Osteocyte (in vitro differentiated cells): ENCODE data around the gene STIM2. TPM values are rescaled to one million over a fixed set of nuclear protein-coding genes. Genes with fewer than 3 reads are reported as not detected.

Experiments
- DNase-seq: peaks from one replicate; pipeline ENCODE4 v3.0.0; 2021; ENCODE audit warnings: mixed read lengths; ENCODE audit not compliant: unreplicated experiment; ENCODE audit errors: extremely low spot score
- H3K27ac Mint-ChIP-seq: one replicate; pipeline ENCODE4 v1.8.0; 2021; ENCODE audit warnings: mild to moderate bottlenecking, mixed read lengths; ENCODE audit not compliant: unreplicated experiment
- H3K27me3 Mint-ChIP-seq: one replicate; pipeline ENCODE4 v1.8.0; 2021; ENCODE audit warnings: mixed read lengths; ENCODE audit not compliant: unreplicated experiment
- H3K36me3 Mint-ChIP-seq: one replicate; pipeline ENCODE4 v1.8.0; 2021; ENCODE audit warnings: mixed read lengths; ENCODE audit not compliant: unreplicated experiment
- H3K4me1 Mint-ChIP-seq: one replicate; pipeline ENCODE4 v1.8.0; 2021; ENCODE audit warnings: mixed read lengths; ENCODE audit not compliant: unreplicated experiment
- H3K4me3 Mint-ChIP-seq: one replicate; pipeline ENCODE4 v1.8.0; 2021; ENCODE audit warnings: mild to moderate bottlenecking, moderate library complexity, mixed read lengths; ENCODE audit not compliant: unreplicated experiment
- H3K9me3 Mint-ChIP-seq: one replicate; pipeline ENCODE4 v1.8.0; 2021; ENCODE audit warnings: mixed read lengths; ENCODE audit not compliant: unreplicated experiment
- total RNA-seq: library from RNA; stranded (reverse); gene quantifications from 2 replicates; pipeline ENCODE4 v1.2.1, GENCODE V29; 2021
- TF ChIP-seq, protein P1 (sequence below): fragments of 200-600 bp; sonication (generic); IDR thresholded peaks from 2 replicates; pipeline ENCODE4 v1.5.0; 2021; ENCODE audit warnings: antibody characterized with exemption, mild to moderate bottlenecking, moderate library complexity

STIM2 gene
- total RNA-seq, 1 donor from 2014 or later: 14.1 TPM

- H3K27ac Mint-ChIP-seq: peak overlapping the region; percentile 89
- no peaks in the 10 kb centered on the region for H3K27me3 Mint-ChIP-seq
- peak; percentile 92 for DNase-seq
Observed at GRCh38 chr4:26860922-26861433, 337 bp downstream of the STIM2 start.

DNA sequence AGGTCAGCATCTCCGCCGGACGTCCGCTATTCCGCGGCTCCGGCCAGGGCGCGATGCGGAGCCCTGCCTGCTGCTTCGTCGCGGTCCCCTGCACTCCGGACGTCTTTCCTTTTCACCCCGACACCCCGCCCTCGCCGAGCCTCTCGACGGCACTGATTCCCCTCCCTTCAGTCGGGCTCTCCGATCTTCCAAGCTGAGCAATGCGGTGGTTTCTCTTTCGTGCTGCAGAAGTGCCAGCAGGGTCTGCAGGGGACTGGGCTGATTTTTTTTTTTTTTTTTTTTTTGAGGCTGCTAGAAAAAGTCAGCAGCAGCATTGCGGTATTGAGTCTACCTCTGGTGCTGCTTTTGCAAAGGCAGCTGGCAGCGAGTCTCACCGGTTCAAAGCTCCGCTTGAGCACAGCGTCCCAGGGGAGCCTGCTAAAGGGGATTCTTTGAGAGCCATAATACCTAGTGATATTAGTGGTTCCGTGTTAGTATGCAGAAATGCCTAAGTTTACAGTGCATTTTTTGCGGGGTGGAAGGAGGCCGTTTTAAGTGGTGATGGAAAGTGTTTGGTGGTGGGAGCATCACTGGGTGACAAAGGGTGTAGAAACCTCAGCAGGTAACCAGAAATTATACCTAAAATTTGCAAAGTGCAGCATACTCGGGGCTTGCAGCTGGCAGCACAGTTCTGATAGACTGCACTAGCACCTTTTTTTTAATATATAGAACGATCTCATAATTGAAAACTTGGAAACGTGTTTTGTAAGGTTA lies 969 bp downstream of the STIM2 start:
- TF ChIP-seq, protein P1, sequence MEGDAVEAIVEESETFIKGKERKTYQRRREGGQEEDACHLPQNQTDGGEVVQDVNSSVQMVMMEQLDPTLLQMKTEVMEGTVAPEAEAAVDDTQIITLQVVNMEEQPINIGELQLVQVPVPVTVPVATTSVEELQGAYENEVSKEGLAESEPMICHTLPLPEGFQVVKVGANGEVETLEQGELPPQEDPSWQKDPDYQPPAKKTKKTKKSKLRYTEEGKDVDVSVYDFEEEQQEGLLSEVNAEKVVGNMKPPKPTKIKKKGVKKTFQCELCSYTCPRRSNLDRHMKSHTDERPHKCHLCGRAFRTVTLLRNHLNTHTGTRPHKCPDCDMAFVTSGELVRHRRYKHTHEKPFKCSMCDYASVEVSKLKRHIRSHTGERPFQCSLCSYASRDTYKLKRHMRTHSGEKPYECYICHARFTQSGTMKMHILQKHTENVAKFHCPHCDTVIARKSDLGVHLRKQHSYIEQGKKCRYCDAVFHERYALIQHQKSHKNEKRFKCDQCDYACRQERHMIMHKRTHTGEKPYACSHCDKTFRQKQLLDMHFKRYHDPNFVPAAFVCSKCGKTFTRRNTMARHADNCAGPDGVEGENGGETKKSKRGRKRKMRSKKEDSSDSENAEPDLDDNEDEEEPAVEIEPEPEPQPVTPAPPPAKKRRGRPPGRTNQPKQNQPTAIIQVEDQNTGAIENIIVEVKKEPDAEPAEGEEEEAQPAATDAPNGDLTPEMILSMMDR: no peak
- Mint-ChIP-seq H3K36me3 (no peaks in the 10 kb centered on the region), H3K4me1 (peaks cover 38% of the 10 kb centered on the region), H3K27me3 (no peaks in the 10 kb centered on the region), H3K27ac (peak overlapping the region; percentile 89), H3K9me3 (no peaks in the 10 kb centered on the region), H3K4me3 (peak overlapping the region; percentile 96)
- peak; percentile 86 for DNase-seq

More at GRCh38 chr4:26860922-26861433, 337 bp downstream of the STIM2 start:
- no peaks in the 10 kb centered on the region for H3K9me3 Mint-ChIP-seq
- TF ChIP-seq, protein P1: no peak
- H3K4me1 Mint-ChIP-seq: peaks cover 38% of the 10 kb centered on the region
- peak overlapping the region; percentile 96 for H3K4me3 Mint-ChIP-seq
- H3K36me3 Mint-ChIP-seq: no peaks in the 10 kb centered on the region

DNA sequence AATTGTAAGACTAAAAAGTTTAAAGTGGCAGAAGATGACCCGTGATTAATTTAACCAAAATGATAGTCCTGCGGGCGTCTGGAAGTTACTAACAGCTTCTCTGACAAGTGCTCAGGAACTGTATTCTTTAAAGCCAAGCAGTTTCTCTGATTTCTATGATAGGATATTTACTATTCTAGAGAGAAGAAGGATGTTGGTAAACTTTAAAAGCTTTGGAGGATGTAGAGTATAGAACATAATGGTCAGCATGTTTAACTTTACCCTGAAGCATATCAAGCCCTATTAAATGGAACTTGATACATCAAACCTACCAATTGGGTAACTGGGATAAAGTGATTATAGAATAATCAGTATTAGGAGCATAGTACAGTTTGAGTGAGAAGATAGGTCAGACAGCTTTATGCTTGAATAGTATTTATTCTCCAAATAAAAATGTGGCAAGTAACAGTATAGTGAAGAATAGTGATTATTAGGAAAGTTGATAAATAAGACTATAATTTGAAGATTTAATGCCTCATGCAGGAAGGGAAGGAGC lies 1.8 kb downstream of the STIM2 start:
- peak overlapping the region; percentile 89 for H3K27ac Mint-ChIP-seq

DNA sequence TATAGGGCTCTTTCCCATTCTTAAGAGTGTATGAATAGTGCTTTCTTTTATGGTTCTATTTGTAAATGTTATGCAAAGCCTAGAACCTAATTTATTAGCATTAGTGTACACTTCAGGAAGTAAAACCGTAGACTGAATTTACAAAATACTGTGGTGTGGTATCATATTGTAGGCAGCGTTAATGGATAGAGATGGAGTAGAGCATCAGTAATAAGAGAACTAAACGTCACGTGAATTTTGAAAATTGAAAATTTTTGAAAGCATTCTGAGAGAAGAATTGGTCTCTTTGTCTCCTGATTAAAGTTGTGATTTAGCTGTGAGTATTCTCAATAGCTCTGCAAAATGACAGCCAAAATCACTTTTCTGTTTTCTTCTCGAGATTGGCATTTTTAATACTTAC lies 2.9 kb downstream of the STIM2 start:
- Mint-ChIP-seq H3K4me1 (peaks cover 34% of the 10 kb centered on the region), H3K27me3 (no peaks in the 10 kb centered on the region), H3K27ac (no peak overlapping the region), H3K9me3 (no peaks in the 10 kb centered on the region), H3K36me3 (no peaks in the 10 kb centered on the region), H3K4me3 (no peak overlapping the region)
- TF ChIP-seq, protein P1: no peak
- DNase-seq: no peak

More for the DNA sequence above, 1.8 kb downstream of the STIM2 start:
- DNase-seq: no peak
- no peaks in the 10 kb centered on the region for H3K36me3 Mint-ChIP-seq
- no peaks in the 10 kb centered on the region for H3K27me3 Mint-ChIP-seq
- TF ChIP-seq, protein P1: no peak
- peak overlapping the region; percentile 96 for H3K4me3 Mint-ChIP-seq
- H3K9me3 Mint-ChIP-seq: no peaks in the 10 kb centered on the region
- H3K4me1 Mint-ChIP-seq: peaks cover 38% of the 10 kb centered on the region

DNA sequence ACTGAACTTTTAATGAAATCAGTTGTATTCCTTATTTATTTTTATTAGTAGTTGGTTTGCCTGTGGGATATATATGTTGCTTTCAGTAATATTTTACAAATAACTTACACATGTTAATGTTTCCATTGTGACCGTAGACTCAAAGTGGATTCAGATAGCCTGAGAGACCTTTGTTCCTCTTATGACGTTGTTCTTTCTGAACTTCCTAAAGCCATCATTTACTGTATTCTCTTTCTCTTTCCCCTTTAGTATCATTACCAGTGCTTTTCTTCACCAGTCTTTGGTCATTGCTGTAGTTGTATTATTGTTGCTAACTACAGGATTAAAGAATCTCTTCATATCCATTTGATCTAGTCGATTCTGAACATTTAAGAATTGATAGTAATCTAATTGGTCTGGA lies 4.3 kb downstream of the STIM2 start:
- DNase-seq: no peak
- Mint-ChIP-seq H3K4me1 (peaks cover 22% of the 10 kb centered on the region), H3K4me3 (no peak overlapping the region), H3K27me3 (no peaks in the 10 kb centered on the region), H3K36me3 (no peaks in the 10 kb centered on the region), H3K9me3 (no peaks in the 10 kb centered on the region), H3K27ac (no peak overlapping the region)
- TF ChIP-seq, protein P1: no peak
